Loucy (cell line): ENCODE measurements around the gene ATP7B.

Experiments
- H2AFZ ChIP-seq: fragments of 200-600 bp; sonication (generic); 2 replicates; pipeline ENCODE4 v1.6.0; 2016; ENCODE audit warnings: antibody characterized with exemption, mild to moderate bottlenecking, low read length, moderate library complexity
- H3F3A ChIP-seq: fragments of 200-600 bp; 2 replicates; pipeline ENCODE4 v1.6.0; 2016; ENCODE audit warnings: antibody characterized with exemption, low read depth, mild to moderate bottlenecking
- H3K27me3 ChIP-seq: fragments of 200-600 bp; sonication (generic); 2 replicates; pipeline ENCODE4 v1.6.1; 2014; ENCODE audit warnings: low read length, mild to moderate bottlenecking; ENCODE audit not compliant: insufficient read depth, poor library complexity, severe bottlenecking
- H3K36me3 ChIP-seq: fragments of 200-600 bp; sonication (generic); 2 replicates; pipeline ENCODE4 v1.6.1; 2016; ENCODE audit warnings: low read length; ENCODE audit not compliant: insufficient read depth
- H3K4me1 ChIP-seq: fragments of 200-600 bp; sonication (generic); 2 replicates; pipeline ENCODE4 v1.5.1; 2014; ENCODE audit warnings: low read length, mild to moderate bottlenecking; ENCODE audit not compliant: insufficient read depth, poor library complexity, severe bottlenecking
- H3K4me2 ChIP-seq: fragments of 200-600 bp; sonication (generic); 2 replicates; pipeline ENCODE4 v1.6.0; 2014; ENCODE audit warnings: antibody characterized with exemption, low read length, low read depth, mild to moderate bottlenecking; ENCODE audit not compliant: poor library complexity, severe bottlenecking
- H3K4me3 ChIP-seq: fragments of 200-600 bp; sonication (generic); 2 replicates; pipeline ENCODE4 v1.5.1; 2014; ENCODE audit warnings: low read length, mild to moderate bottlenecking, mixed read lengths; ENCODE audit not compliant: poor library complexity, severe bottlenecking
- H3K79me2 ChIP-seq: fragments of 200-600 bp; sonication (generic); 2 replicates; pipeline ENCODE4 v1.6.1; 2014; ENCODE audit warnings: low read length; ENCODE audit not compliant: insufficient read depth
- H3K9ac ChIP-seq: fragments of 200-600 bp; sonication (generic); 2 replicates; pipeline ENCODE4 v1.6.0; 2014; ENCODE audit warnings: mild to moderate bottlenecking, low read depth, low read length, moderate library complexity; ENCODE audit not compliant: poor library complexity, severe bottlenecking
- H3K9me2 ChIP-seq: fragments of 200-600 bp; sonication (generic); replicated peaks from 2 replicates; pipeline ENCODE4 v1.6.1; 2016; ENCODE audit warnings: low read depth, low read length, mixed read lengths
- H3K9me3 ChIP-seq: fragments of 200-600 bp; sonication (generic); 2 replicates; pipeline ENCODE4 v1.6.1; 2014; ENCODE audit warnings: mild to moderate bottlenecking, antibody characterized with exemption, low read length, low read depth; ENCODE audit not compliant: insufficient read depth
- H4K20me1 ChIP-seq: fragments of 200-600 bp; sonication (generic); 2 replicates; pipeline ENCODE4 v1.6.0; 2014; ENCODE audit warnings: antibody characterized with exemption, low read length, mild to moderate bottlenecking; ENCODE audit not compliant: insufficient read depth, poor library complexity, severe bottlenecking
- CTCF ChIP-seq: fragments of 200-600 bp; sonication (generic); conservative IDR thresholded peaks from 2 replicates; pipeline ENCODE4 v1.5.1; 2014; ENCODE audit warnings: mild to moderate bottlenecking, antibody characterized with exemption, low read length
- EZH2phosphoT487 ChIP-seq: fragments of 200-600 bp; IDR thresholded peaks from 2 replicates; pipeline ENCODE4 v1.6.1; 2018; ENCODE audit warnings: antibody characterized with exemption, mild to moderate bottlenecking, moderate library complexity, borderline replicate concordance

Gene ATP7B

GRCh38 chr13:51999510-51999911 lies 11.7 kb downstream of the ATP7B start:
- Histone ChIP-seq H3K79me2 (no peaks in the 10 kb centered on the region), H3K27me3 (no peaks in the 10 kb centered on the region), H3K4me2 (no peak overlapping the region), H3K9me2 (no peaks in the 10 kb centered on the region), H3K36me3 (no peaks in the 10 kb centered on the region), H3K9ac (no peak overlapping the region), H3K9me3 (no peaks in the 10 kb centered on the region), H4K20me1 (no peaks in the 10 kb centered on the region), H2AFZ (no peak overlapping the region), H3F3A (no peaks in the 10 kb centered on the region), H3K4me1 (no peaks in the 10 kb centered on the region), H3K4me3 (no peak overlapping the region)
- TF ChIP-seq EZH2phosphoT487 (no peak), CTCF (no peak)

DNA sequence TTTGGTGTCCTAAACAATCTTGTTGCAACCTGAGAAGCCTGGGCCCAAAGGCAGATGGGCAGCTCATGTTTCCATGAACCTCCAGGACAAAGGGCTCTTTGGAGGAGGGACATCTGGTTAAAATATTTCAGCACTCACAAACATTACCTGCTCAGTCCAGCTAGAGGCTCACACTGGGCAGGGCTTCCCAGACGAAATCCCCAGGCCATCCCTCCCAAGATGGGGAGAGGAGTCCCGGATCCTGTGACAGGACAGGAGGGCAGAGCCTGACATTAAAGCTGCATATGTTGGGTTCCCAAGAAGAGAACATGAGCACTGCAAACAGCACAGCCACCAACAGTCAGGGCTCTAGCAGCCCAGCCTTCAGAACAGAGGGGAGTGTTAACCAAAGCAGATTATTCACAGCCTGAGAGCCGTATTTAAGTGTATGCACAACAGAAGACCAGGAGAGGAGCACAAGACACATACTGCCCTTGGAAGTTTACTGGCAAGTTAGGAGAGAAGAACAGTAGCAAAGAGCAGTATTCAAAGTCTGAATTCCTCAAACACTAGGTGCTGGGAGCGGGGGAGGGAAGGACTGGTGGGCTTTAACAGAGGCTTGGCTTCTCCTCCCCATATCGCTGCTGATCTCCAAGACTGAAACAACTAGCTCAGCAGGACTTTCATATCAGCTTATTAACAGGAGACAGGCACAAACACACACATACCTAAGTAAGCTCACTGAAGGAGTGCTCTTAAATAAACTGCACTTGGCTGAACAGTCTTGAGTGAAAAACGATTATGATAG lies 12.3 kb downstream of the ATP7B start:
- no peaks in the 10 kb centered on the region for H3F3A ChIP-seq
- no peak overlapping the region for H2AFZ ChIP-seq
- no peaks in the 10 kb centered on the region for H4K20me1 ChIP-seq
- H3K9me2 ChIP-seq: no peaks in the 10 kb centered on the region
- no peak overlapping the region for H3K4me3 ChIP-seq
- no peak overlapping the region for H3K9ac ChIP-seq
- no peaks in the 10 kb centered on the region for H3K36me3 ChIP-seq
- no peaks in the 10 kb centered on the region for H3K27me3 ChIP-seq
- no peak overlapping the region for H3K4me2 ChIP-seq
- H3K79me2 ChIP-seq: no peaks in the 10 kb centered on the region
- TF ChIP-seq CTCF (no peak), EZH2phosphoT487 (no peak)
- H3K4me1 ChIP-seq: no peaks in the 10 kb centered on the region
- H3K9me3 ChIP-seq: no peaks in the 10 kb centered on the region

DNA sequence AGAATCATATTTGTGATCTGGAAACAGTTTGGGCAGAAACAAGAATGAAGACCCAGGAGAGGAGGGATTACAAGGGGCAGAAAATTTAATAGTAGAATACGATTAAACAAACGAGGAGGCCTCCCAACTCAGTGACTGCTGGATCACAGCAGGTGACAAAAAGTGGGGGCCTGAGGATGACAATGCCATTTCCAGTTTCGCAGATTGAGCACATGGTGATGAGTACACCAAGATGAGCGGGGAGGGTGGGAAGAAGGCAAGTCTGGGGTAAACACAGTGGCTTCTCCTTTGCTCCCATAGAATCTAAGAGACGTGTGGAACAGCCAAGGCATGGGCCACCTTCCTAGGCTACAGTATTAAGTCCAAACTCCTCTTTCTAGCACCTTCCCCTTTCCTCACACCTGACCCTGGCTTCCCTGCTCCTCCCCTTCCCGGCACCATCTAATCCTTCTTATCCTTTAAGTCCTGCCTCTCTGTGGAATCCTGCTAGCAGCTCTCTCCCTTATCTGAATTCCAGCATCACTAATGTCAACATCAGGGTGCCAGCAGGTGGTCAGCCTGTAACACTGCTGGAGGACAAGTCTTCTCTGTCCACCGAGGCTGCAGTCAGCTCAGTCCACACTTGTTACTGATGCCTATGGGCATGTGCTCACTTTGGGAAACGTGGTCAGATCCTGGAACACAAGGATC lies 13.5 kb downstream of the ATP7B start:
- Histone ChIP-seq H4K20me1 (no peaks in the 10 kb centered on the region), H3K9me3 (no peaks in the 10 kb centered on the region), H3K4me2 (no peak overlapping the region), H3K4me1 (no peaks in the 10 kb centered on the region), H3K27me3 (no peaks in the 10 kb centered on the region), H3K79me2 (no peaks in the 10 kb centered on the region), H3K9me2 (no peaks in the 10 kb centered on the region), H3K4me3 (no peak overlapping the region), H2AFZ (no peak overlapping the region), H3K9ac (no peak overlapping the region), H3F3A (no peaks in the 10 kb centered on the region), H3K36me3 (no peaks in the 10 kb centered on the region)
- TF ChIP-seq CTCF (no peak), EZH2phosphoT487 (no peak)
